MM.1S (cell line): ENCODE results near the gene DNA2.

Experiments used
- CTCF ChIP-seq: fragments of 300-600 bp; sonication (generic); IDR thresholded peaks from 2 replicates; pipeline ENCODE4 v1.5.1; 2016; ENCODE audit warnings: antibody characterized with exemption, low read length, mixed read lengths
- EZH2 ChIP-seq: fragments of 300-600 bp; sonication (generic); optimal IDR thresholded peaks from 2 replicates; pipeline ENCODE3; 2017; ENCODE audit warnings: low read depth, mild to moderate bottlenecking, antibody characterized with exemption, low read length, mixed read lengths
- EZH2phosphoT487 ChIP-seq: fragments of 300-600 bp; sonication (generic); IDR thresholded peaks from 2 replicates; pipeline ENCODE4 v1.6.1; 2018; ENCODE audit warnings: antibody characterized with exemption, low read length

DNA sequence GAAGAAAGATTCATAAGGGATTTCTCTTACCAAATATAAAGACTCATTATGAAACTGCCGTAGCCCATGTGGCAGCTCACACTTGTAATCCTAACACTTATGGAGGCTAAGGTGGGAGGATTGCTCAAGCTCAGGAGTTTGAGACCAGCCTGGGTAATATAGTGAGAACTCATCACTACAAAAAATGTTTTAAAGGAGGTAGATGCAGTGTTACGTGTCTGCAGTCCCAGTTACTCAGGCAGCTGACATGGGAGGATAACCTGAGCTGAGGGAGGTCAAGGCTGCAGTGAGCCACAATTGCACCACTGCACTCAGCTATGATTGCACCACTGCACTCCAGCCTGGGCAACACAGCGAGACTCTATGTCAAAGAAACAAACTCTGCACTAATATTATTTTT lies 18.1 kb upstream of the DNA2 start:
- no peak for TF ChIP-seq CTCF
- no peak for TF ChIP-seq EZH2phosphoT487
- no peak for TF ChIP-seq EZH2
